Thyroid gland (tissue), 4 donors: ENCODE measurements around the gene SPECC1.

Experiments
- POLR2A ChIP-seq, 2 donors: fragments of 450-650 bp; IDR thresholded peaks; one replicate each; pipeline ENCODE4 v1.6.1; 2017; ENCODE audit warnings: antibody characterized with exemption in 2 of 2, mild to moderate bottlenecking in 2 of 2, moderate library complexity in 1 of 2
- TF ChIP-seq, protein P1 (sequence below), 6 experiments: fragments of 200-600 bp in 3 of 6; fragments of 450-650 bp in 3 of 6; sonication (generic) in 3 of 6; IDR thresholded peaks; one replicate each; pipeline ENCODE4 v1.5.1; 2016 to 2019; ENCODE audit warnings: antibody characterized with exemption in 6 of 6, mild to moderate bottlenecking in 2 of 6, inconsistent platforms in 1 of 6, moderate library complexity in 1 of 6

DNA sequence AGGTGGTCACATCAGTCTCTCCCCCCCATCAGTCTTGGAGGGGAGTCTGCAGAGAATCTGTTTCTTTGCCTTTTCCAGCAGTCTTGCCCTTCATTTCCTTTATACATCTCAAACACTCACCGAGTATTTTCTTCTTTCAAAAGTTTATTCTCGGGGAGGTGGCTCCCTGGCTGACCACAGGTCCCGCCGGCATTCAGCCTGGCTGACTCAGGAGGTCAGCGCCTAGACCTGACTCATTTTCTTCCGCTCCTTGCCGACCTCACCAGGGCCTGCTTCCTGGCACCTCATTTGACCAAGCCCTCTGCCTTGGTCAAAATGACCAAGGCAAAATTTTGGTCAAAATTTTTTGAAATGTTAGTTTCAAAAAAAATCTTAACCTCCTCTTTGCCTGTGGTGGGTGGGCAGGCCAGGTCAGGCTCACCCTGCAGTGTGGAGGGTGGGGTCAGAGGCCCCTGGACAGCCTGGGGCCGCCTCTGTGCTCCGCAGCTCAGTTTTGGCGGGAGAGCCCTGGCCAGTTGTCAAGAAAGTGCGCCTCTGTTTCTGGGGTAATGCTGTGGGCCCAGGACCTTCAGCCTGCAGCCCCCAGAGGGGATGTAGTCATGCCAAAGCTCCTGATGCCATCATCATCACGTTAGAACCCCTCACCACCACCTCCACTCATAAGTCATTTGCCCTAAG is 165.6 kb downstream of the SPECC1 start:
- TF ChIP-seq, protein P1, sequence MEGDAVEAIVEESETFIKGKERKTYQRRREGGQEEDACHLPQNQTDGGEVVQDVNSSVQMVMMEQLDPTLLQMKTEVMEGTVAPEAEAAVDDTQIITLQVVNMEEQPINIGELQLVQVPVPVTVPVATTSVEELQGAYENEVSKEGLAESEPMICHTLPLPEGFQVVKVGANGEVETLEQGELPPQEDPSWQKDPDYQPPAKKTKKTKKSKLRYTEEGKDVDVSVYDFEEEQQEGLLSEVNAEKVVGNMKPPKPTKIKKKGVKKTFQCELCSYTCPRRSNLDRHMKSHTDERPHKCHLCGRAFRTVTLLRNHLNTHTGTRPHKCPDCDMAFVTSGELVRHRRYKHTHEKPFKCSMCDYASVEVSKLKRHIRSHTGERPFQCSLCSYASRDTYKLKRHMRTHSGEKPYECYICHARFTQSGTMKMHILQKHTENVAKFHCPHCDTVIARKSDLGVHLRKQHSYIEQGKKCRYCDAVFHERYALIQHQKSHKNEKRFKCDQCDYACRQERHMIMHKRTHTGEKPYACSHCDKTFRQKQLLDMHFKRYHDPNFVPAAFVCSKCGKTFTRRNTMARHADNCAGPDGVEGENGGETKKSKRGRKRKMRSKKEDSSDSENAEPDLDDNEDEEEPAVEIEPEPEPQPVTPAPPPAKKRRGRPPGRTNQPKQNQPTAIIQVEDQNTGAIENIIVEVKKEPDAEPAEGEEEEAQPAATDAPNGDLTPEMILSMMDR (IDR thresholded peaks at IDR 0.05) = no peak
- no peak for TF ChIP-seq POLR2A (IDR thresholded peaks at IDR 0.05)
